K562 (cell line): ENCODE results near the gene SPRR2D. TPM values are rescaled to one million over a fixed set of nuclear protein-coding genes. Genes with fewer than 3 reads are reported as not detected.
A peak's percentile ranks its signal among the peaks of the same experiment; 100 is the strongest.

Experiments used
- ATAC-seq: fragments of 200-7000 bp; cut with Tn5 transposase; 3 replicates; pipeline ENCODE4 v1.9.1; 2020; ENCODE audit warnings: moderate library complexity
- BruUV-seq: library from RNA; stranded (reverse); fragments of 400-500 nt; replicated peaks from 2 replicates; lab custom pipeline; 2021; lab: Mats Ljungman, UMichigan
- CTCF ChIA-PET: fragments of 300-600 bp; formaldehyde crosslinking; extraction: SDS; loops from one replicate; lab custom pipeline; 2021; ENCODE audit warnings: low intra/inter-chr PET ratio; lab: Yijun Ruan, JAX
- POLR2A ChIA-PET: fragments of 300-600, 350-650 bp; sonication (Branson Sonifier 250); formaldehyde crosslinking; extraction: SDS; loops from one replicate; lab custom pipeline; 2021; ENCODE audit warnings: antibody characterized with exemption, inconsistent platforms; lab: Yijun Ruan, JAX
- DNase-seq, 4 experiments: peaks; one replicate each; pipeline versions ENCODE4 v3.0.0 to v3.0.0-alpha.2; 2011 to 2018; ENCODE audit warnings: low spot score in 3 of 4, mixed read lengths in 3 of 4; ENCODE audit errors: extremely low read depth in 1 of 4
- FAIRE-seq: peaks from 2 replicates; lab custom pipeline; 2011; peaks lifted over from hg19 to GRCh38; lab: Jason Lieb, UNC
- H2AFZ ChIP-seq: 2 replicates; pipeline ENCODE4 v1.6.0; 2011; ENCODE audit warnings: low read depth, low read length, control low read depth, inconsistent platforms
- H3K27ac ChIP-seq: fragments of 200-600 bp; 3 replicates; pipeline ENCODE4 v1.8.0; 2011; ENCODE audit warnings: low read depth, mild to moderate bottlenecking, control low read depth, inconsistent platforms, low read length, moderate library complexity, mixed read lengths; ENCODE audit errors: extremely low read depth
- H3K27me3 ChIP-seq, 2 experiments: fragments of 300-600 bp in 1 of 2; 2 replicates in 1 of 2; 3 replicates in 1 of 2; pipeline versions ENCODE4 v1.6.0 to v1.8.0; 2011; ENCODE audit warnings: inconsistent platforms in 2 of 2, low read length in 2 of 2, mild to moderate bottlenecking in 1 of 2, mixed read lengths in 1 of 2, moderate library complexity in 1 of 2; ENCODE audit not compliant: control insufficient read depth in 2 of 2, insufficient read depth in 2 of 2
- H3K36me3 ChIP-seq: fragments of 300-600 bp; 3 replicates; pipeline ENCODE4 v1.8.0; 2011; ENCODE audit warnings: mild to moderate bottlenecking, low read length, inconsistent platforms; ENCODE audit not compliant: control insufficient read depth, insufficient read depth
- H3K4me1 ChIP-seq, 2 experiments: fragments of 200-600 bp in 1 of 2; replicated peaks in 1 of 2; 2 replicates in 1 of 2; 3 replicates in 1 of 2; pipeline versions ENCODE4 v1.5.1 to v1.8.0; 2011; ENCODE audit warnings: inconsistent platforms in 2 of 2, low read length in 2 of 2, mild to moderate bottlenecking in 1 of 2, mixed read lengths in 1 of 2, moderate library complexity in 1 of 2; ENCODE audit not compliant: control insufficient read depth in 2 of 2, insufficient read depth in 2 of 2
- H3K4me2 ChIP-seq: 2 replicates; pipeline ENCODE4 v1.6.1; 2011; ENCODE audit warnings: low read length, control low read depth, inconsistent platforms, mixed read lengths; ENCODE audit not compliant: insufficient read depth
- H3K4me3 ChIP-seq: fragments of 200-600 bp; sonication (generic), shearing (Covaris generic); 2 replicates; pipeline ENCODE4 v1.5.1; 2016; ENCODE audit warnings: control low read depth, inconsistent platforms
- H3K79me2 ChIP-seq: fragments of 200-600 bp; 3 replicates; pipeline ENCODE4 v1.8.0; 2011; ENCODE audit warnings: low read length, inconsistent platforms; ENCODE audit not compliant: control insufficient read depth, insufficient read depth
- H3K9ac ChIP-seq, 2 experiments: 2 replicates each; pipeline versions ENCODE4 v1.6.0 to v1.6.1; 2011; ENCODE audit warnings: low read depth in 2 of 2, low read length in 2 of 2, control low read depth in 1 of 2, inconsistent platforms in 1 of 2, mild to moderate bottlenecking in 1 of 2, mixed read lengths in 1 of 2; ENCODE audit not compliant: insufficient read depth in 1 of 2
- H3K9me1 ChIP-seq: one replicate; pipeline ENCODE4 v1.6.0; 2011; ENCODE audit warnings: inconsistent platforms, mild to moderate bottlenecking, low read length, moderate library complexity; ENCODE audit not compliant: control insufficient read depth, insufficient read depth
- H3K9me3 ChIP-seq: replicated peaks from 2 replicates; pipeline ENCODE4 v1.5.1; 2011; ENCODE audit warnings: low read depth, low read length, inconsistent platforms; ENCODE audit not compliant: control insufficient read depth, insufficient read depth
- H4K20me1 ChIP-seq: replicated peaks from 2 replicates; pipeline ENCODE4 v1.6.1; 2011; ENCODE audit warnings: low read length, inconsistent platforms, mixed read lengths; ENCODE audit not compliant: control insufficient read depth, insufficient read depth
- BCOR ChIP-seq: fragments of 450-650 bp; IDR thresholded peaks from 2 replicates; pipeline ENCODE4 v1.6.1; 2016
- CEBPG ChIP-seq, 3 experiments: fragments of 200-800 bp in 1 of 3; sonication (Bioruptor generic) in 1 of 3; sonication (generic) in 1 of 3; formaldehyde crosslinking in 1 of 3; IDR thresholded peaks in 2 of 3; conservative IDR thresholded peaks in 1 of 3; 2 replicates each; pipeline versions ENCODE4 v1.6.1 to v1.8.0; 2016 to 2022; ENCODE audit warnings: missing compliant biosample characterization in 2 of 3, missing genetic modification characterization in 2 of 3, mild to moderate bottlenecking in 1 of 3, missing genetic modification reagents in 1 of 3
- CTBP1 ChIP-seq: fragments of 450-650 bp; IDR thresholded peaks from 2 replicates; pipeline ENCODE4 v1.6.1; 2016; ENCODE audit warnings: borderline replicate concordance
- CTCF ChIP-seq, 3 experiments: IDR thresholded peaks in 2 of 3; conservative IDR thresholded peaks in 1 of 3; 2 replicates each; pipeline ENCODE4 v1.5.1; 2011 to 2012; ENCODE audit warnings: low read length in 3 of 3, mild to moderate bottlenecking in 3 of 3, control low read depth in 2 of 3, improper control_type of control experiment in 1 of 3, inconsistent platforms in 1 of 3, low read depth in 1 of 3, mixed read lengths in 1 of 3, moderate library complexity in 1 of 3; ENCODE audit not compliant: insufficient read depth in 2 of 3
- HOXB6 ChIP-seq: fragments of 250-450 bp; sonication (Bioruptor Pico); IDR thresholded peaks from 2 replicates; pipeline ENCODE4 v1.5.1; 2022; ENCODE audit warnings: mild to moderate bottlenecking, borderline replicate concordance
- KLF1 ChIP-seq: fragments of 450-650 bp; IDR thresholded peaks from 2 replicates; pipeline ENCODE4 v1.6.1; 2016; ENCODE audit warnings: missing genetic modification characterization, missing compliant biosample characterization
- MECOM ChIP-seq: fragments of 250-450 bp; sonication (Bioruptor Pico); IDR thresholded peaks from 2 replicates; pipeline ENCODE4 v1.8.0; 2022; ENCODE audit warnings: inconsistent platforms
- MEF2A ChIP-seq: IDR thresholded peaks from 2 replicates; pipeline ENCODE4 v1.6.1; 2011; ENCODE audit warnings: low read depth, mild to moderate bottlenecking, low read length, moderate library complexity; ENCODE audit not compliant: control insufficient read depth
- OTX1 ChIP-seq: fragments of 450-650 bp; formaldehyde crosslinking; IDR thresholded peaks from 2 replicates; pipeline ENCODE4 v1.4.0; 2022; ENCODE audit warnings: mild to moderate bottlenecking
- SMAD3 ChIP-seq: fragments of 450-650 bp; formaldehyde crosslinking; conservative IDR thresholded peaks from 2 replicates; pipeline ENCODE4 v1.4.0; 2020; ENCODE audit warnings: mild to moderate bottlenecking
- TBL1XR1 ChIP-seq, 2 experiments: IDR thresholded peaks; 2 replicates each; pipeline ENCODE4 v1.6.1; 2012; ENCODE audit warnings: improper control_type of control experiment in 2 of 2, low read length in 2 of 2, mild to moderate bottlenecking in 1 of 2
- ZNF197 ChIP-seq: fragments of 200-800 bp; sonication (Bioruptor generic); IDR thresholded peaks from 2 replicates; pipeline ENCODE4 v1.6.1; 2016; ENCODE audit warnings: low read depth, missing genetic modification characterization, missing compliant biosample characterization
- ZNF316 ChIP-seq: fragments of 450-650 bp; IDR thresholded peaks from 2 replicates; pipeline ENCODE4 v1.6.1; 2016
- WGBS: fragments of 100-300 bp; shearing (Covaris generic); methylation state at CpG from one replicate; pipeline ENCODE4 v1.1.6; 2016; ENCODE audit warnings: low coverage, mixed read lengths; ENCODE audit not compliant: insufficient coverage; ENCODE audit errors: missing lambda C conversion rate; 5-methylcytosine and 5-hydroxymethylcytosine counted together
- in situ Hi-C: fragments of 300-500 bp; cut with MboI; formaldehyde crosslinking; loops from 4 replicates; pipeline ENCODE4 v1.15.0; 2018; ENCODE audit warnings: inconsistent platforms, mixed read lengths
- intact Hi-C: fragments of 100-400 bp; cut with micrococcal nuclease; formaldehyde crosslinking; loops from 2 replicates; pipeline ENCODE4 v1.14.2; 2022
- polyA plus RNA-seq, 8 experiments: library from polyadenylated mRNA; depleted of rRNA in 4 of 8; stranded (reverse) in 5 of 8; unstranded in 3 of 8; fragments of >200 nt; fragmentation: Nextera tagmentation in 2 of 8; fragmentation: Illumina TruSeq in 1 of 8; extraction: Ambion mirVana in 2 of 8; extraction: Trizol in 1 of 8; gene quantifications; 2 replicates each; pipeline versions ENCODE4 v1.2.1 to v1.2.3, GENCODE V29; 2011 to 2014; ENCODE audit warnings: inconsistent platforms in 1 of 8, missing spikeins in 1 of 8
- total RNA-seq, 7 experiments: library from RNA; depleted of rRNA in 6 of 7; stranded (reverse); fragments of >200 nt in 6 of 7; fragmentation: Illumina TruSeq in 2 of 7; extraction: Trizol in 2 of 7; gene quantifications; 2 replicates each; pipeline versions ENCODE4 v1.2.1 to v1.2.3, GENCODE V29; 2011 to 2021; ENCODE audit warnings: low replicate concordance in 1 of 7

The SPRR2D gene
- total and polyA plus RNA-seq, 9 of the 15 experiments (the other 6 are each of a cell fraction or from before 2014, with no cell fraction given): 0.91 to 5.1 (median 3.2) TPM; not detected in 1

- Histone ChIP-seq H4K20me1 (no peaks in the 10 kb centered on the region), H3K4me1 (peaks cover 13 to 25% of the 10 kb centered on the region in 2 experiments; a peak in 4 of 5 replicates), H3K36me3 (no peaks in the 10 kb centered on the region), H3K79me2 (no peaks in the 10 kb centered on the region), H3K4me2 (no peak overlapping the region), H3K4me3 (no peak overlapping the region), H2AFZ (peak overlapping the region; percentile 0; the same call in 1 of the 2 replicates), H3K9ac (no peak overlapping the region), H3K27me3 (no peaks in the 10 kb centered on the region), H3K9me1 (no peaks in the 10 kb centered on the region)
- CTCF ChIA-PET: no interaction called here
- TF ChIP-seq OTX1 (CRISPR knock-in tag): no peak
- TF ChIP-seq CTCF (IDR thresholded peaks at IDR 0.05 in 2 of 3, conservative IDR thresholded peaks at IDR 0.05 in 1 of 3; ENCODE audit: insufficient read depth in 2 of 3, low read depth in 1 of 3, low read length in 3 of 3): peak in 2 of 3 experiments; percentile 9 to 18; a peak in 2 of 6 replicates
- no peak for TF ChIP-seq ZNF316
- TF ChIP-seq, all 486 proteins: peak for 1
- no TSS peak for BruUV-seq
- 40% methylated on average over 2 of the region's 2 CpGs for WGBS
- in situ Hi-C loops: no loop called here
- Histone ChIP-seq H3K9me3 (no peaks in the 10 kb centered on the region), H3K27ac (no peak overlapping the region)
- ATAC-seq (peak; percentile 51; the same call in 2 of the 3 replicates), FAIRE-seq (no peak), DNase-seq (no peak)
- POLR2A ChIA-PET: interaction anchor here (1.3 kb wide), 1 partner anchor 29 kb away, joined by 3 read pairs; no protein-coding TSS in a partner anchor
- intact Hi-C loops: no loop called here
Observed at GRCh38 chr1:153058154-153058553, 17.2 kb upstream of the SPRR2D start.

GRCh38 chr1:153057375-153057774, 16.5 kb upstream of the SPRR2D start, which contains the start of gene SPRR2A:
Gene SPRR2A, minus strand, starts transcription at chr1:153057512. Its CDS starts 777 bp downstream, at chr1:153056735.
- DNase-seq: no peak
- ChIA-PET POLR2A (no interaction called here), CTCF (no interaction called here)
- intact Hi-C loops (no loop called here), in situ Hi-C loops (no loop called here)
- no peaks in the 10 kb centered on the region for H3K9me1 ChIP-seq
- H3K27ac ChIP-seq: no peak within 1 kb of the TSS
- no peaks in the 10 kb centered on the region for H3K27me3 ChIP-seq
- no peak within 1 kb of the TSS for H3K9ac ChIP-seq
- H3K79me2 ChIP-seq: no peaks in the 10 kb centered on the region
- no peak for ATAC-seq
- no peak for FAIRE-seq
- H2AFZ ChIP-seq: peak within 1 kb of the TSS; percentile 0; the same call in 1 of the 2 replicates
- H3K9me3 ChIP-seq: no peaks in the 10 kb centered on the region
- peaks cover 13 to 25% of the 10 kb centered on the region in 2 experiments; a peak in 4 of 5 replicates for H3K4me1 ChIP-seq
- H4K20me1 ChIP-seq: no peaks in the 10 kb centered on the region
- BruUV-seq: no TSS peak
- 39% methylated on average over 2 of the region's 2 CpGs for WGBS
- no peak within 1 kb of the TSS for H3K4me2 ChIP-seq
- H3K4me3 ChIP-seq: no peak within 1 kb of the TSS
- H3K36me3 ChIP-seq: no peaks in the 10 kb centered on the region
- TF ChIP-seq TBL1XR1 (IDR thresholded peaks at IDR 0.05; ENCODE audit: low read length in 2 of 2) (no peak), KLF1 (tag) (no peak), MECOM (CRISPR knock-in tag) (no peak), CTBP1 (no peak), CEBPG (CRISPR knock-in tag; IDR thresholded peaks at IDR 0.05) (no peak), CEBPG (tag; conservative IDR thresholded peaks at IDR 0.05 in 1 of 2, IDR thresholded peaks at IDR 0.05 in 1 of 2) (no peak), HOXB6 (CRISPR knock-in tag) (no peak), BCOR (no peak), SMAD3 (CRISPR knock-in tag) (no peak), MEF2A (no peak), ZNF197 (CRISPR knock-in tag) (no peak)
